Stimulated activated CD4-positive, alpha-beta T cell treated with anti-CD3 and anti-CD28 coated beads, Interleukin-1b, Interleukin-23, amount 100 ng/mL, for 24 hours (primary cell): ENCODE data around the gene NUP62.
A peak's percentile ranks its signal among the peaks of the same experiment; 100 is the strongest.

Experiments
- DNase-seq, 4 experiments: peaks; one replicate each; pipeline ENCODE4 v3.0.0-alpha.2; 2020; ENCODE audit warnings: low read depth in 4 of 4, low spot score in 1 of 4

NUP62 gene

DNA sequence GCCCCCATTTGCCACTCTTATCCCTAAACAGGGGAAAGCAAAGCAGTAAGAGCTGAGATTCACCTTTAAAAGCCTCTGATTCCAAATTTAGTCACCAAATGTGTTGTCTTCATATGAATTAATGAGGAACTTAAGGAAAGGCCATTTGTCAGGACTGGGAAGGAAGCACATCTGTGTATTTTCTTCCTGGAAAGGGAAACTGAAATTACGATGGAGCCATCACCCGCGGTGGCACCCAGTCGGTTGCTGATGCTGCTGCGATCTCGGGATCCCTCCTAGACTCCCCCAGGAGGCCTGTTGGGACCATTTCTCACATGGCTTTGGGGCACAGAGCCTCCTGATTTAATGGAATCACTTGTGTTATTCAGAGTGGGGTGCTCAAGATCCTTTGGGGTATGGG, 25.2 kb downstream of the NUP62 start:
- no peak for DNase-seq

DNA sequence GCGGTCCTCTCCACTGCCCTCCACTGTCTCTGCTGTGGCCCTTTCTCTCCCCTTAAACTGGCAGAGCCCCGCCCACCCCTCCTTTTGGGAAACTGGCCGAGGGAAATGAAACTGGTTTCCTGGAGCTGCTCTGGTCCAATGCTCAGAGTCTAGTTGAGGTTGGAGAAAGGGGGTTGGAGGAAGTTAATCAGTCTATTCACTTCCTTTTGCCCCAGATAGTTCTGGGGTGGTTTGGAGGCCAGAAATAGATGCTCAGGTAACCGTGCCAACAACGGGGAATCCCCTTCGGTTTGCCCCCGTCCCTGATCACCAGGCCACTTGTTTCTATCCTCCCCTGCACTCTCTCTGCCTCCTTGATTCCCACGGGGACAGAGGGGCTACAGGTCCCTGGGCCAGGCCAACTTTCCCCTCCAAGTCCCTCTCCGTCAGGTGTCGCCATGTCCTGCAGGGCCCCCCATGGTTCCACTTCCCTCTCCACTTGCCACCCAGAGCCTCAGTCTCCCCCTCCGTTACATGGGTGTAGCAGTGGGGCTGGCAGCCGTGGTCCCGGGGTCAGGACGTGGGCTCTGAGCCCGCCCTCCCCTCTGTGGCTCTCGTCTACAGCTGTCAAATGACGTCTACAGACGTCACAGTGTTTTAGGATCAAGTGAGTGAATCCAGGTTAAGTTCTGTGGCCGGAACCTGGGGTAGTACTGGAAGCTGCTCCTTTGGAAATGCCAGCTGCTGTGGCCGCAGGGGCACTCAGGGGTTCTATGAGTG, 32.3 kb downstream of the NUP62 start, which contains the start of gene IL4I1:
Gene IL4I1 (minus strand): TSS at position 25 of the 759 bp plus-strand sequence. CDS start 727 bp downstream, outside the sequence.
- DNase-seq: peak in 1 of 4 experiments; percentile 52

DNA sequence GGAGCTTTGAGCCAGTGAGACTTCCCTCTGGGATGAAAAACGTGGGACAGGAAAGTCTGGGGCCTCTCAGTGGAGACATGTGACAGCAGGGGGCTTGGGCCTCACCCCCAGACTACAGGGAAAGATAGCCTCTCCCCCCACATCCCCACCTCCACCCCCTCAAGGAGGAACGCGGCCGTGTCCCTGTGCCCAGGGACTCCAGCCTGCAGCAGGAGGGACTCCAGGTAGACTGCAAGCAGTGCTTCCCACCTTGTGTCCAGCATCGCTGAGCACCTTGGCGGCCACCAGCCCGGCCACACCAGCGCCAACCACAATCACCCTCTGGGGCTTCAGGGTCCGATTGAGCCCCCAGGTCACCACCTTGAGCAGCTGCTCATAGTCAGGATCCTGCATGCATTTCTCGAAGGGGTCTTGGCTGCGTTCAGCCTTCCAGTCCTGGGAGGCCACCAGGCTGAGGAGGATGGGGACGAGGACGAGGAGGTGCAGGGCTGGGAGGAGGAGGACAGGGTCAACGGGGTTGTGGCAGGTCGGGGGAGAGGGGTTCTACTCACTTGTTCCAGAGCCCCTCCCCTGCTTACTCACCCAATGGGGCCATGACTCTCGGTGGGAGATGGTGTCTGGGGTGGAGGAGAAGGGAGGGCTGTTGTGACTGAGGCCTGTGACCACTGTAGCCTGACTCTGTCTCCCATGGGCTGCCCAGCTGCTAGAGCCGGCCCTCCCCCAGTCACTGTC, 33.6 kb downstream of the NUP62 start:
- peak in 1 of 4 experiments; percentile 45 for DNase-seq

DNA sequence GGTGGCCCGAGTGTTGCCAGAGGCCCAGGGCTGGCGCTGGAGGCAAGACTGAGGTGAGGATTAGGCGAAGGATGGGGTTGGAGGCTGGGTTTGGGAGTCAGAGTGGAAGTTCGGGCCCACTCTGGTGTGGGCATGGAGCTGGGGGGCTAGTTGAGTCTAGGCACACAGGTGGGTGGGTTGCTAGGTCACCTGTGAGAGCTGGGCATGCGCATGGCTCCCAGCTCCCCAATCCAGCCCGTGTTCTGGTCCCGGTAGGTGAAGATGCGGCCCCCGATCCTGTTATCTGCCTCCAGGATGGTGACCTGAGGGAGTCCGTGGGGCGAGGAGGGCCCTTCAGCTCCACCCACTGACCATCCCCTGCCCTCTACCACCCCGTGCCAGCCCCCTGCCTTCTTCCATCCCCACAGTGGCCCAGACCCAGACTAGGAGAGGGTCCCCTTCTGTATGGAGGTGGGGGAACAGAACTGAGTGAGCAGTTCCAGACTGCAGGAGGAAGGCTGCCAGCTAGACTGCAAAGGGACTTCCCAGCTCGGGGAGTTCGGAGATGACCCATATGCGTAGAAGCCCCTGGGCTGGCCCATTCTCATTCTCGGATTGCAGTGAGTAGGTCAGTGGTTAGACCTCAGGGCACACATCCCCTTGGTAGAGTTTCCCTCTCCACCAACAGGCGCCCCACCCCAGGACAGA, 34.3 kb downstream of the NUP62 start:
- DNase-seq: peak in 1 of 4 experiments; percentile 45

DNA sequence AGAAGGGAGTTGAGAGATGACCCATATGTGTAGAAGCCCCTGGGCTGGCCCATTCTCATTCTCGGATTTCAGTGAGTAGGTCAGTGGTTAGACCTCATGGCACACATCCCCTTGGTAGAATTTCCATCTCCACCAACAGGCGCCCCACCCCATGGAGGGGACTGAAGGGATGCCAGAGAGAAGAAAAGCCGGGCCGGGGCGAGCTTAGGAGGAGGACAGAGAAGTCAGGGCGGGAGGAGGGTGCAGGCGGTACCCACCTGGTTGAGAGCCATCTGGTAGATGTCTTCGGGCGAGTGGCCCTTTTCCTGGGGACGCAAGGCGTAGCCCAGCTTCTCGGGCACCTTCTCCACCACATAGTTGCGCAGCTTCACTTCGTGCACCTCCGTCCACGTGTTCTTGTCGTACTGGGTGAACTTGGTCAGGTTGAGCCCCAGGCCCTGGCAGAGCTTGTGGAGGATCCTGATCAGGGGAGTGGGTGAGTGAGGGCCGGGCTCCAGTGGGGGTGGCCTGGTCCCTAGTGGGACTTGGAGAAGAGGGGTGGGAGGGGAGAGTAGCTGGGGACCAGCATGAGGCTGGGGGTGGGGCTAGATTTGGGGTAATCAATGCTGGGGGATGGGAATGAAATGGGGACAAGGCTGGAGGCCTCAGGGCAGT, 35.2 kb downstream of the NUP62 start:
- no peak for DNase-seq

DNA sequence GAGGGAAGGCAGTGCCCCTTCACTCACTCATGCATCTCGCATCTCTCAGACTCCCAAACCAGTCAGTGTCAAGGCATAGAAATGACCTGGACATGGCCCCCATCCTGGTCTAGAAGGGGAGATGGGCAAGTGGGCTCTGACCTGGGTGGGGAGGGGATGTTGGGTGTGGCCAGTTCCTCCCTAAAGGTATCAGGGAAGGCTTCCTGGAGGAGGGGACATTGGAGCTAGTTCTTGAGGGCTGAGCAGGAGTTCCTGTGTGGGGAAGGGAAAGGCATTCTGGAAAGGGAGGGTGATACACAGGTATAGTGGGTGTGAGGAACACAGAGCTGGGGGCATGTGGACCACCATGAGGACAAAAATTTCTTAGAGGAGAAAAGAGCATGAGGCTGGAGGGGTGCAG, 36.6 kb downstream of the NUP62 start:
- no peak for DNase-seq

DNA sequence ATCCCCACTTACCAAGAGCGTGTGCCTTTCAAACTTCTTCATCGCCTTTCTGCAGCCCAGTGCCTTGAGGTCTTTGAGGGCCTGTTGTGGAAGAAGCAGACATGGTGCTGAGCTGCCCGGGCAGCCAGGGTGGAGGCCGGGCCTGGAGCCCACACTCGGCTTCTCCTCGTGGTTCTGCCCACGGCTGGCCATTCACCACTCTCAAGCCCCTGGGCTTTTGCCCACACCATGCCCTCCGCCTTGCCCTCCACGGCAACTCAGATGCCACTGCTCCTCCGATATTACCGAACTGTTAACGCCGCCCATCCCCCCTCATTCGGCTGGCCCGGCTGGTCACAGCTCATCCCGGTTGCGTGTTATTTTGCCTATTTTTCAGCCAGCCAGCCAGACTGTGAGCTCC, 37.9 kb downstream of the NUP62 start:
- no peak for DNase-seq

DNA sequence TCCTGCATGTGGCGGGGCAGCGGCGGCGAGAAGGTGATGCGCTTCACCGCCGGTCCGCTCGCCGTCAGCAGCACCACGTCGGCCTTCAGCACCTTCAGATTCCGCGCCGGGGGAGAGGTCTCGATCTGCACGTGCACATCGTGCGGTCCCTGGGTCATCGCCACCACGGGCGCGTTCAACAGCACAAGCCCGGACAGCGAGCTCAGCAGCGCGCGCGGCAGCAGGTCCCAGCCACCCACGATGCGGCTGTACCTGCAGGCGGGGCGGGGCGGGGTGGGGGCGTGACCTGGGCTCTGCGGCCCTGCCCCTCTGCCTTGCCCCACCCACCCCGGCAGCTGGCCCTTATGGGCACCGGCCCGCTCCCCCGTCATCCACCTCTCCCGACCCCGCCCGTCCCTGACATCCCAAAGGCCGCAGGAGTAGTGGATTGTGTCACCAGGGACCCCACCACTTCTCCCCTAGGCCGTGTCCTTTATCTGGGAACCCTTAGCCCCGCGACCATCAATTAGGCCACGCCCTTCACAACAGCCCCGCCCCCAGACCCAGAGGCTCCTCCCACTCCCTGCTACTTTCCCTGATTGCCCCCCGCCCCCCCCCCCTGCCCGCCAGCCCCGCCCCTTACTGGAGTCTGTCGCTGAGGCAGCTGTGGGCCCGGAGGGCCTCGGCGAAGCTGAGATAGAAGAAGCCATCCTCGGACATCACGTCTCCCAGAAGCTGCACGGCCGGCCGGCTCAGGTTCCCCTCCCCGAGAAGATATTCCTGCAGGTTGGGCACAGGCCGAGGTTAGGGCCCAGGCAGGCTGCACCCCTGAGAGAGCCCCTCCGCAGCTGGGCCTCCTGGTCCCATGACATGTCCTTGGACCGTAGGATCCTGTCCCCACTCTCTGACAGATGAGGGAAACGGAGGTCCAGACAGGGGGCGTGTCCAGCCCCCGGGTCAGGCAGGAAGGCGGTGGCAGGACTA, 38.7 kb downstream of the NUP62 start:
- DNase-seq: peak; percentile 24 to 61 (median 40)

DNA sequence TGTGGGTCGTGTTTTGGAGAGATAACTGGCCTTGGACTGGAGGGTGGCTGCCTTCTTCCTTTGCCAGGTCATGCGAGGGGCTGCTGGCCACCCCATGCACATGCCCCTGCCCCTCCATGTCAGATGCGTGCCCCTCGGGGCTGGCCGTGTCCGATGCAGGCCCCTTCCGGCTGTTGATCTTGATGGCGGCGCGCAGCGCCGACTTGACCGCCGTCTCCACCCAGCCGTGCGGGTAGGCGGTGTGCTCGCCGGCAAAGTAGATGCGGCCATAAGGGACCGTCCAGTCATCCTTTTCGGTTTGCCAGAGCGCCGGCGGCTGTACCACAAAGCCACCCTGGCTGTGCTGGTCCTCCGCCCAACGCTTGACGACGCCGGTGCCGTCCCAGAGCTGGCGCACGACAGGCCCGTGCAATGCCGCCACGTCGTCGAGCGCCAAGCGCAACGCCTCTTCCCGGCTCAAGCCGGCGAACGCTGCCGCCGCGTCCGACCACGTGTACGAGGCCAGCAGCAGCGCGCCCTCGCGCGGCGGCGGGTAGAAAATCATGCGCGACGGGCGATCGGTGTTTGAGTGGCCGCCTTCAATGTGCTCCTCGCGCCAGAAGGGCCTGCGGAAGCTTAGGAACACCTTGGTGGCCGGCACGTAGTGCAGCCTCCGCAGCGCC, 39.5 kb downstream of the NUP62 start:
- DNase-seq: peak; percentile 48 to 66 (median 54)

DNA sequence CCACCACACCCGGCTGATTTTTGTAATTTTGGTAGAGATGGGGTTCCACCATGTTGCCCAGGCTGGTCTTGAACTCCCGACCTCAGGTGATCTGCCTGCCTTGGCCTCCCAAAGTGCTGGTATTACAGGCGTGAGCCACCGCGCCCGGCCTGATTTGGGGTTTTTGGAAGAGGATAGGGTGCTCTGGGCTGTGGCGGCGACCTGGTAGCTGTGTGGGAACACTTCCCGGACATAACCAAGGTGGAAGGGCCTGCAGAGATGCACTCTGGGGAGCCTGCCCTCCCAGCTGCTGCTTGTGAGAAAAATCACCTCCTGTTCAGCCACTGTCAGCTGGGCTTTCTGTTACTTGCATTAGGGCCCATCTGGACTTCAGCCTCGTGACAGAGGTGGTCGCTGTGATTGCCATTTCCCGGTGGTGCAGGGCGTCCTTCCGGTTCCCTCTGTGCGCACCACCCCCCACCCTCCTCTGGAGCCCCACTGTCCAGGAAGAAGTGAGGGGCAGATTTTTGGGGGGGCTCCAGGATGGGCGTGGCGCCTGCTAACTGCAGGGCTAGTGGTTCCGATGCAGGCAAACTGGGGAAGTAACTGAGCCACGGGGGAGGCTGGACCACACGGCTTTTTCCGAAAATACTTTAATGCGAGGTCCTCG, 40.1 kb downstream of the NUP62 start:
- no peak for DNase-seq

DNA sequence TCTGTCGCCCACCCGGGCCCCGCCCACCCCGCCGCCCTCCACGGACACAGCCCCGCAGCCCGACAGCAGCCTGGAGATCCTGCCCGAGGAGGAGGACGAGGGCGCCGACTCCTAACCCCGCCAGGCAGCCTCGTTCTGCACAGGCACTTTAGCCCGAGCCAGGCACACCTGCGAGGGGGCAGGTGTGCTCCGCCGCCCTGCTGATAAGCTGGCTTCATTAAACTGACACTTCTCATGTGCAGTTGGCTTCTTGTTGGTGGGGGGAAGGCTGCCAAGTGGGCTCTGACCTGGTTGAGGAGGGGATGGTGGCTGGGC, 40.8 kb downstream of the NUP62 start:
- DNase-seq: no peak

DNA sequence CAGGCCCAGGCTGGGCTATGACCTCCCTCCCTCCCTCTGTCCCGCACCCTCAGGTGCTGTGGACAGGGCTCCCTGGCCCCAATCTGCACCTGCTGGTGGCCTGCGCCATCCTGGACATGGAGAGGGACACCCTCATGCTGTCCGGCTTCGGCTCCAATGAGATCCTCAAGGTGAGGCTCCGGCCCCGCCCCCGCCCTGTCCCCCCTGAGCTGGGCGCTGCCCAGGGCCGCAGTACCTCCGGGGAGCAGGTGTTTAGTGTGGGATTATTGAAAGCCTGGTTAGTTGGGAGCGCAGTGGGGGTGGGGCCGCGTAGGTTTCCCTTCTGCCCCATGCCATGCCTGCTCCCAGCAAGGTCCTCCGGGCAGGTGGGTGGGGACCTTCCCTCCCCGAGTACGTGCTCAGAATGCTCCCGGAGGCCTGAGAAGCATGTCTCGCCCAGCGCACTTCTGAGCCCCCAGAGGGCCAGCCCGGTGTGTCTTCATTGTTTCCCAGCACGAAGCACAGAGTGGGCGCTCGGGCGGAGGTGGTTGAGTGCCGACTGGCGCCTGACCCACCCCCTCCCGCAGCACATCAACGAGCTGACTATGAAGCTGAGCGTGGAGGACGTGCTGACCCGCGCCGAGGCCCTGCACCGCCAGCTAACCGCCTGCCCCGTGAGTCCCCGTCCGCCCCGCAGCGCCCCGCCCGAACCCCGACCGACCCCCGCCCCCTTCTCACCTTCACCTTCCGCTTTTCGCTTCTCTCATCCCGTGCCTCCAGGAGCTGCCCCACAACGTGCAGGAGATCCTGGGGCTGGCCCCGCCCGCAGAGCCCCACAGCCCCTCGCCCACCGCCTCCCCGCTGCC, 41.4 kb downstream of the NUP62 start:
- no peak for DNase-seq

DNA sequence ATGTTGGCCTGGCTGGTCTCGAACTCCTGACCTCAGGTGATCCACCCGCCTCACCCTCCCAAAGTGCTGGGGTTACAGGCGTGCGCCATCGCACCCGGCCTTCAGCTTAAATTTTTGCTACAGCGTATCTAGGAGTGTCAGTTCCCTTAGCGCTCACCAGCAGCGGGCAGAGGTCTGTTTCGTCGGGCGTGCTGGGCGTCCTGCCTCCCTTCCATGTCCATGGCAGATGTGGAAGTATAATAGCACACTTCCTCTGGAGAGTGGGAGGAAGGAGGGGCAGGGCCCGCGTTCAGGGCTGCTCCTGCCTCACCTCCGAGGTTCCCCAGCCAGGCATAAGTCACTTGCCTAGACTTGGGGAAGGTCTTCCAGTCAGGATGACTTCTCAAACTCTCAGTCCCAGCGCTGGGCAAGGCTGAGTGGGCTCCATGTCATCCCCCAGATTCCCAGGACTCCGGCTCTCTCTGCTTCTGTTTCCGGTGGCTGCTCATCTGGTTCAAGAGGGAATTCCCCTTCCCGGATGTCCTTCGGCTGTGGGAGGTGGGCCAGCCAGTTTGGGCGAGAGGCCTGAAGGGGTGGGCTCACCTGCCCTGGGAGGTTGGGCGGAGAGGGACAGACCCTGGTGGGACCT, 42.2 kb downstream of the NUP62 start:
- no peak for DNase-seq

DNA sequence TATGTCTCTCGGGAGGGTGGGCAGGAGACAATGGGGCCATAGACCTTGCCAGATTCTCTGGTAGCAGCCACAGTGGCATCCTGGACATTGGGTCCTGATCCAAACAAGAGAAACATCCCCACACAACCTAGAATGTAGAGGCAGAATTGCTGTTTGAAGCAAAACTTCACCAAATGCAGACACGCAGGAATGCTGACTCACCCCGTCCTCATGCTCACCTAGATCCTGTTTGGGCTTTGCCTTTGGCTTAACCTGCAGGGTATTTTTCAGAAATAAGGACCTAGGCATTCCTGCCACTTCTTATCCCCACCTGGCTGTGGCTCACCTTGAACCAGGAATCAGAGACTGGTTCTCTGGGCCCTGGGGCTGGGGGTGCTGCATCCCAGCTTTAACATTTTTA, 44.5 kb downstream of the NUP62 start:
- no peak for DNase-seq

DNA sequence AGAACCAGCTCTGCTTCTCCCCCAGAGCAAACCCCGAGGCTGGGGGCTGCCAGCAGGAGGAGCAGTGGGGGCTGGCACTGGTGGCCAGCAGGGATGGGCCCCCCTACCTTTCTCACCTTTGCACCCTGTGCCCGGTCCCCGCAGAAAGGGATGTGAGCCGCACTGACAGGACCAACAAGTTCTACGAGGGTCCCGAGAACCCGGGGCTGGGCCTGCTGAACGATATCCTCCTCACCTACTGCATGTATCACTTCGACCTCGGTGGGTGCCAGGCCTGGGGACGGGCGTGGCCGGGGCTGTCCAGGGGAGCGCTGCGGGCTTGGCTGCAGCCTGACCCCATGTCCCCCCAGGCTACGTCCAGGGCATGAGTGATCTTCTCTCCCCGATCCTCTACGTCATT, 45.2 kb downstream of the NUP62 start:
- DNase-seq: no peak

DNA sequence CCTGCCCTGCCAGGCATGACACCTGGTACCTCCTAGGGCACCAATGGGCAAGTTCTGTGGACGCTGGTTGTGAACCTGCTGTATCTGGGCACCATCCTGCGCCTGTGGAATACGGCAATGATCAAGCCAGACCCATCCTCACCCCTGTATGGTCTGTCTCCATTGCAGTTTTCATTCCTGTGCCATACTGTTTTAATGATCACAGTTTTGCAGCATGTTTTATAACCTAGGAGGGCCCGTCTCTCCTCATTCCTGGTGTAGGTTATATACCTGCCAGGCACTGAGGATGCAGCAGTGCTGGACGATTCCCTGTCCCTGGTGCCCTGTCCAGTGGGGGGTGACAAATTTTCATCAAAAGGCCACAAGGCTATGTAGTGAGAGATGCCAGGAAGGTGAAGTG, 46.2 kb downstream of the NUP62 start:
- no peak for DNase-seq

DNA sequence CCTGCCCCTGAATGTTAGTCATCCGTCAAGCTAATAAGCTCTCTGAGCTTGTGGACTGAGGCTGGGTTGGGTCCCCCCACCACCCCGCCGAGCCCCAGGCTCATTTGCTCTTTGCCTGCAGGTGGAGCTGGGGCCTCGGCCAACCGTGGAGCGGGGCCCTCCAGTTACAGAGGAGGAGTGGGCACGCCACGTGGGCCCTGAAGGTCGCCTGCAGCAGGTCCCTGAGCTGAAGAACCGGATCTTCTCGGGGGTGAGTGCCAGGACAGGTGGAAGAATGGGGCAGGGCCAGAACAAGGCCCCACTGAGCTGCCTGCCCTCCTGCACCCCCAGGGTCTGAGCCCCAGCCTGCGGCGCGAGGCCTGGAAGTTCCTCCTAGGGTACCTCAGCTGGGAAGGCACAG, 46.7 kb downstream of the NUP62 start:
- no peak for DNase-seq
